ENCODE data around the gene GJA5. TPM values are rescaled to one million over a fixed set of nuclear protein-coding genes. Genes with fewer than 3 reads are reported as not detected.

Gene GJA5
- polyA plus RNA-seq, 2 of the 4 experiments (the other 2 are of a cell fraction), result not detected

DNA sequence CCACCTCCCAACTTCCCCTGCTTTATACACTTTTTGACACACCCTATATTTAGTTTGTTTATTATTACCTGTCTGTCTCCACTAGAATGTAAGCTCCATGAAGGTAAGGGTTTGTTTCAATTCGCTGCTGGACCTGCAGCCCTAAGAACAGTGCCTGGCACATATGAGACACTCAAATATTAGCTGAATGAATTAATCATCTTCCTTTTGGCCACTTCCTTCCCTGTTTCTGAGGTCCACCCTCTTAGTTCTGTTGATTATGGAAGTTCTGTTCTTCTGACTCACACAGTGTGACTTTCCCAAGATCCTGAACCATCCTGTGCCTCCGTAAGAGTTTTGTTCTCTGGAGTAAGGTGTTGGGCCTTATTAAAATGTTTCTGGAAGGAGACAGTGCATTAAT is 40.4 kb upstream of the GJA5 start:
- no peaks in the 10 kb centered on the region for H3K4me1 ChIP-seq
- no peak for ATAC-seq
- TF ChIP-seq HOXB5 (CRISPR knock-in tag; IDR thresholded peaks at IDR 0.05) (no peak), BHLHE40 (IDR thresholded peaks at IDR 0.05; ENCODE audit: low read depth, low read length) (no peak), NPAS2 (CRISPR knock-in tag; IDR thresholded peaks at IDR 0.05; ENCODE audit: borderline replicate concordance) (no peak), MYC (IDR thresholded peaks at IDR 0.05; ENCODE audit: borderline replicate concordance, low read length) (no peak), KDM1A (IDR thresholded peaks at IDR 0.05; ENCODE audit: low read depth) (no peak), CBX8 (IDR thresholded peaks at IDR 0.05) (no peak), MAFK (IDR thresholded peaks at IDR 0.05; ENCODE audit: partially characterized antibody) (no peak), JUN (IDR thresholded peaks at IDR 0.05) (no peak), CHD4 (IDR thresholded peaks at IDR 0.05; ENCODE audit: borderline replicate concordance) (no peak), CBX2 (IDR thresholded peaks at IDR 0.05; ENCODE audit: borderline replicate concordance, low read depth) (no peak), SREBF2 (IDR thresholded peaks at IDR 0.05) (no peak), HOXA7 (CRISPR knock-in tag; IDR thresholded peaks at IDR 0.05) (no peak), FOSB (CRISPR knock-in tag; IDR thresholded peaks at IDR 0.05) (no peak), RAD21 (conservative IDR thresholded peaks at IDR 0.05 in 1 of 2, IDR thresholded peaks at IDR 0.05 in 1 of 2) (no peak)
- TF ChIP-seq, protein P1, sequence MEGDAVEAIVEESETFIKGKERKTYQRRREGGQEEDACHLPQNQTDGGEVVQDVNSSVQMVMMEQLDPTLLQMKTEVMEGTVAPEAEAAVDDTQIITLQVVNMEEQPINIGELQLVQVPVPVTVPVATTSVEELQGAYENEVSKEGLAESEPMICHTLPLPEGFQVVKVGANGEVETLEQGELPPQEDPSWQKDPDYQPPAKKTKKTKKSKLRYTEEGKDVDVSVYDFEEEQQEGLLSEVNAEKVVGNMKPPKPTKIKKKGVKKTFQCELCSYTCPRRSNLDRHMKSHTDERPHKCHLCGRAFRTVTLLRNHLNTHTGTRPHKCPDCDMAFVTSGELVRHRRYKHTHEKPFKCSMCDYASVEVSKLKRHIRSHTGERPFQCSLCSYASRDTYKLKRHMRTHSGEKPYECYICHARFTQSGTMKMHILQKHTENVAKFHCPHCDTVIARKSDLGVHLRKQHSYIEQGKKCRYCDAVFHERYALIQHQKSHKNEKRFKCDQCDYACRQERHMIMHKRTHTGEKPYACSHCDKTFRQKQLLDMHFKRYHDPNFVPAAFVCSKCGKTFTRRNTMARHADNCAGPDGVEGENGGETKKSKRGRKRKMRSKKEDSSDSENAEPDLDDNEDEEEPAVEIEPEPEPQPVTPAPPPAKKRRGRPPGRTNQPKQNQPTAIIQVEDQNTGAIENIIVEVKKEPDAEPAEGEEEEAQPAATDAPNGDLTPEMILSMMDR (IDR thresholded peaks at IDR 0.05), result no peak
- TF ChIP-seq, protein P2, sequence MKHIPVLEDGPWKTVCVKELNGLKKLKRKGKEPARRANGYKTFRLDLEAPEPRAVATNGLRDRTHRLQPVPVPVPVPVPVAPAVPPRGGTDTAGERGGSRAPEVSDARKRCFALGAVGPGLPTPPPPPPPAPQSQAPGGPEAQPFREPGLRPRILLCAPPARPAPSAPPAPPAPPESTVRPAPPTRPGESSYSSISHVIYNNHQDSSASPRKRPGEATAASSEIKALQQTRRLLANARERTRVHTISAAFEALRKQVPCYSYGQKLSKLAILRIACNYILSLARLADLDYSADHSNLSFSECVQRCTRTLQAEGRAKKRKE (CRISPR knock-in tag; IDR thresholded peaks at IDR 0.05; ENCODE audit: low read depth), result no peak
- TF ChIP-seq, protein P3, sequence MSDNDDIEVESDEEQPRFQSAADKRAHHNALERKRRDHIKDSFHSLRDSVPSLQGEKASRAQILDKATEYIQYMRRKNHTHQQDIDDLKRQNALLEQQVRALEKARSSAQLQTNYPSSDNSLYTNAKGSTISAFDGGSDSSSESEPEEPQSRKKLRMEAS (IDR thresholded peaks at IDR 0.05), result no peak
- TF ChIP-seq, protein P4, sequence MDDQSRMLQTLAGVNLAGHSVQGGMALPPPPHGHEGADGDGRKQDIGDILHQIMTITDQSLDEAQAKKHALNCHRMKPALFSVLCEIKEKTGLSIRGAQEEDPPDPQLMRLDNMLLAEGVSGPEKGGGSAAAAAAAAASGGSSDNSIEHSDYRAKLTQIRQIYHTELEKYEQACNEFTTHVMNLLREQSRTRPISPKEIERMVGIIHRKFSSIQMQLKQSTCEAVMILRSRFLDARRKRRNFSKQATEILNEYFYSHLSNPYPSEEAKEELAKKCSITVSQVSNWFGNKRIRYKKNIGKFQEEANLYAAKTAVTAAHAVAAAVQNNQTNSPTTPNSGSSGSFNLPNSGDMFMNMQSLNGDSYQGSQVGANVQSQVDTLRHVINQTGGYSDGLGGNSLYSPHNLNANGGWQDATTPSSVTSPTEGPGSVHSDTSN (IDR thresholded peaks at IDR 0.05), result no peak
- no peak for FAIRE-seq
- POLR2A ChIA-PET, result no interaction called here
- H3K4me3 ChIP-seq, result no peak overlapping the region
- 11% methylated on average over 2 of the region's 2 CpGs for WGBS (ENCODE audit: missing lambda C conversion rate)
- CTCF ChIA-PET, result interaction anchor here (0.9 kb wide), 1 partner anchor 158 kb away, joined by 3 read pairs; no protein-coding TSS in a partner anchor
- H3K9me3 ChIP-seq, result no peaks in the 10 kb centered on the region
- no peak overlapping the region for H3K27ac ChIP-seq
- no peak overlapping the region for H3K4me2 ChIP-seq
- DNase-seq (ENCODE audit: low read depth in 1 of 2, low spot score in 1 of 2), result no peak

DNA sequence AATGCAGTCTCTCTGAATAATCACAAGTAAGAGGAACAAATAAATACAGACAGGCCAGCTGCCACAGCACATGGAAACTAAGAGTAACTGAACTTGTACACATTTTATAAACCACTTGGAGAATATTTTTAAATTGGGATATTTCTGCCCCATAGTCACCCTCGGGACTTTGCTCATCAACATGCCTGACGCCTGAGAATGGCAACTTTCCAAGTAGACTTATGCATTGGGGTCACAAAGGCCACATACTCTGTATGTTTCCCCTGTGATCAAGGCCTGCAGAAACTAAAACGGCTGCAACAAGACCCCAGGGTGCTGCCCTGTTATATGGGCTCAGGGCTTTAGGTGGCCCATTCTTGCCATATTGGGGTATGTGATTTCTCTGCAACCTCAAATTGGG is 38.3 kb upstream of the GJA5 start:
- Histone ChIP-seq H3K9me3 (no peaks in the 10 kb centered on the region), H3K27ac (no peak overlapping the region), H3K4me2 (no peak overlapping the region), H3K4me3 (no peak overlapping the region), H3K4me1 (no peaks in the 10 kb centered on the region)
- POLR2A ChIA-PET, result no interaction called here
- ATAC-seq, result no peak
- CTCF ChIA-PET, result no interaction called here
- no peak for FAIRE-seq
- 6% methylated on average over 3 of the region's 3 CpGs for WGBS (ENCODE audit: missing lambda C conversion rate)
- DNase-seq (ENCODE audit: low read depth in 1 of 2, low spot score in 1 of 2), result no peak
- no peak for TF ChIP-seq PHF8 (IDR thresholded peaks at IDR 0.05; ENCODE audit: borderline replicate concordance, low read depth)
- no peak for TF ChIP-seq CEBPB (IDR thresholded peaks at IDR 0.05)
- TF ChIP-seq, protein P5, sequence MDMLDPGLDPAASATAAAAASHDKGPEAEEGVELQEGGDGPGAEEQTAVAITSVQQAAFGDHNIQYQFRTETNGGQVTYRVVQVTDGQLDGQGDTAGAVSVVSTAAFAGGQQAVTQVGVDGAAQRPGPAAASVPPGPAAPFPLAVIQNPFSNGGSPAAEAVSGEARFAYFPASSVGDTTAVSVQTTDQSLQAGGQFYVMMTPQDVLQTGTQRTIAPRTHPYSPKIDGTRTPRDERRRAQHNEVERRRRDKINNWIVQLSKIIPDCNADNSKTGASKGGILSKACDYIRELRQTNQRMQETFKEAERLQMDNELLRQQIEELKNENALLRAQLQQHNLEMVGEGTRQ (IDR thresholded peaks at IDR 0.05), result no peak
- no peak for TF ChIP-seq HEYL (CRISPR knock-in tag; IDR thresholded peaks at IDR 0.05)
- TF ChIP-seq CBX8 (IDR thresholded peaks at IDR 0.05), result no peak
- TF ChIP-seq, protein P6, sequence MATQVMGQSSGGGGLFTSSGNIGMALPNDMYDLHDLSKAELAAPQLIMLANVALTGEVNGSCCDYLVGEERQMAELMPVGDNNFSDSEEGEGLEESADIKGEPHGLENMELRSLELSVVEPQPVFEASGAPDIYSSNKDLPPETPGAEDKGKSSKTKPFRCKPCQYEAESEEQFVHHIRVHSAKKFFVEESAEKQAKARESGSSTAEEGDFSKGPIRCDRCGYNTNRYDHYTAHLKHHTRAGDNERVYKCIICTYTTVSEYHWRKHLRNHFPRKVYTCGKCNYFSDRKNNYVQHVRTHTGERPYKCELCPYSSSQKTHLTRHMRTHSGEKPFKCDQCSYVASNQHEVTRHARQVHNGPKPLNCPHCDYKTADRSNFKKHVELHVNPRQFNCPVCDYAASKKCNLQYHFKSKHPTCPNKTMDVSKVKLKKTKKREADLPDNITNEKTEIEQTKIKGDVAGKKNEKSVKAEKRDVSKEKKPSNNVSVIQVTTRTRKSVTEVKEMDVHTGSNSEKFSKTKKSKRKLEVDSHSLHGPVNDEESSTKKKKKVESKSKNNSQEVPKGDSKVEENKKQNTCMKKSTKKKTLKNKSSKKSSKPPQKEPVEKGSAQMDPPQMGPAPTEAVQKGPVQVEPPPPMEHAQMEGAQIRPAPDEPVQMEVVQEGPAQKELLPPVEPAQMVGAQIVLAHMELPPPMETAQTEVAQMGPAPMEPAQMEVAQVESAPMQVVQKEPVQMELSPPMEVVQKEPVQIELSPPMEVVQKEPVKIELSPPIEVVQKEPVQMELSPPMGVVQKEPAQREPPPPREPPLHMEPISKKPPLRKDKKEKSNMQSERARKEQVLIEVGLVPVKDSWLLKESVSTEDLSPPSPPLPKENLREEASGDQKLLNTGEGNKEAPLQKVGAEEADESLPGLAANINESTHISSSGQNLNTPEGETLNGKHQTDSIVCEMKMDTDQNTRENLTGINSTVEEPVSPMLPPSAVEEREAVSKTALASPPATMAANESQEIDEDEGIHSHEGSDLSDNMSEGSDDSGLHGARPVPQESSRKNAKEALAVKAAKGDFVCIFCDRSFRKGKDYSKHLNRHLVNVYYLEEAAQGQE (IDR thresholded peaks at IDR 0.05), result no peak
- TF ChIP-seq HOXB13 (CRISPR knock-in tag; IDR thresholded peaks at IDR 0.05; ENCODE audit: low read depth), result no peak

All from A549 (cell line).